Measurements from ENCODE around the gene COL27A1.
"Not testable (repeated sequence)": the region's sequence is repeated elsewhere in the genome, so short reads cannot be mapped to it uniquely, and the experiment has no call there.

Gene COL27A1

GRCh38 chr9:114327749-114328148 lies 172.4 kb downstream of the COL27A1 start:
- no peak overlapping the region for H3K4me3 ChIP-seq (ENCODE audit: low read depth, low read length)
- in situ Hi-C loops (cut with HindIII; ENCODE audit: low sequenced_read_pairs), result no loop called here
- no peak for TF ChIP-seq CTCF (IDR thresholded peaks at IDR 0.05; ENCODE audit: low read depth, low read length)
- no peak for DNase-seq (ENCODE audit: low read depth, low spot score)

DNA sequence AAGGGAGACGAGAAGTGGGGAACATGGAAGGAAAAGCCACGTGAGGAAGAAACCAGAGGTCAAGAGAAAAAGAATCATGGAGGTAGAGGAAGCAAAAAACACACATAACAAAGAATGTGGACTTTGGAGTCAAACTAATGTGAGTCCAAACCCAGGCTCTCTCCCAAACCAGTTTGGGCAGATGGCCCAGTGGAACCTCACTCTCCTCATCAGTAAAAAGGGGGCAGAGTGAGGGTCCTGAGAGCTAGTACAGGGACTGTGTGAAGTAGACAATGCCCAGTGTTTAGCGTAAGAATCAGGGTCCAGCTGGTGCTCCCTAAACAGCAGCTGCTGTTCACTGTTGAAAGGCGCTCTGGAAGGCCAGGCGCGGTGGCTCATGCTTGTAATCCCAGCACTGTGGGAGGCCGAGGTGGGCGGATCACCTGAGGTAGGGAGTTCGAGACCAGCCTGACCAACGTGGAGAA lies 173.1 kb downstream of the COL27A1 start:
- H3K4me3 ChIP-seq (ENCODE audit: low read depth, low read length); DNase-seq (ENCODE audit: low read depth, low spot score); in situ Hi-C loops (cut with HindIII; ENCODE audit: low sequenced_read_pairs): not testable (repeated sequence)

DNA sequence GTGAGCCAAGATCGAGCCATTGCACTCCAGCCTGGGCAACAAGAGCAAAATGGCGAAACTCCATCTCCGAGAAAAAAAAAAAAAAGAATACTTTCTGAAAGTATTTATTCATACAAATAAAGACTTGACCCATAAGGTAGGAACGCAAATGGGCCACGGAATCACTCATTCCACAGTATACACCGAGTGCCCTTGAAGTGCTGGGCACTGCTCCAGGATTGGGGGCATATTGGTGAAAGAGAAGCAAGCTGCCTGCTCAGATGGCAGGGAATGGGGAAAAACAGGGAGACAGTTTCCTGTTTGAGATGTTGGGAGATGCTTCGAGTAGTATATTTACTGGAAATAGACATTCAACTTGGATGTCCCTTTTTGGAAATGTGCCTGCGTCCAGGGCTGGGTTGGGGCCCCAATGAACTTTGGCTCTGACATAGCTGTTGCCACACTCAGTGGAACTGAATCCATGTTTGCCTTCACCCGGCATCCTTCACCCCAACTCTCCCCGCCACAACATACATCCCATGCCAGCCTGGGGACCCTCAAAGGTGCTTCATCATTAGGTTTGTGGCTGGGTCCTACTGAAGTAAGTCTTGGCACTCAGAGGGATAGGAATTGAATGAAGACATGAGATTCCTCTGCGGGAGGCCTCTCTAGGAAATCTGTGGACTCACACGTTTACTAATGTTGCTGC lies 173.7 kb downstream of the COL27A1 start:
- in situ Hi-C loops (cut with HindIII; ENCODE audit: low sequenced_read_pairs); H3K4me3 ChIP-seq (ENCODE audit: low read depth, low read length); DNase-seq (ENCODE audit: low read depth, low spot score): not testable (repeated sequence)

DNA sequence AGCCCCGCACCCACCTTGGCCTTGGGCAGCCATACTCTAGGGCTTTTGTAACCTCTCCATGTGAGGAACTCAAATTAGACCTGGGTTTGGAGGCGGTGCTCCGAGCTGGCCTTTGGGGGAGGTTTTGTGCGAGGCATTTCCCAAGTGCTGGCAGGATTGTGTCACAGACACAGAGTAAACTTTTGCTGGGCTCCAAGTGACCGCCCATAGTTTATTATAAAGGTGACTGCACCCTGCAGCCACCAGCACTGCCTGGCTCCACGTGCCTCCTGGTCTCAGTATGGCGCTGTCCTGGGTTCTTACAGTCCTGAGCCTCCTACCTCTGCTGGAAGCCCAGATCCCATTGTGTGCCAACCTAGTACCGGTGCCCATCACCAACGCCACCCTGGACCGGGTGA lies 174.3 kb downstream of the COL27A1 start, which contains the start of gene ORM2:
TSS of gene ORM2 (plus strand) at position 245 of the 398 bp plus-strand sequence. CDS start at position 281, 36 bp downstream.
- DNase-seq (ENCODE audit: low read depth, low spot score); in situ Hi-C loops (cut with HindIII; ENCODE audit: low sequenced_read_pairs): not testable (repeated sequence)

DNA sequence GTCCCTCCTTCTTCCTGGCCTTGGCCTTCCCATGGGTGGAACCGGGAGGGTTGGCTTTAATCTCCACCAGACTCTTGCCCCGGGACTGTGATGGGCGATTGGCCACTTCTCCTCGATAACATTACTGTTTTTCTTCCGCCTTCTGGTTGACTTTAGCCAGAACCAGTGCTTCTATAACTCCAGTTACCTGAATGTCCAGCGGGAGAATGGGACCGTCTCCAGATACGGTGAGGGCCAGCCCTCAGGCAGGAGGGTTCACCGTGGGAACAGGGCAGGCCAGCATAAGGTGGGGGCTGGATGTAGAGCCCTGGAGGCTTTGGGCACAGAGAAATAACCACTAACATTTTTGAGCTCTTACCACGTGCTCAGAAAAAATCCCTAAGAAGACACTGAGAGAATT lies 175.3 kb downstream of the COL27A1 start:
- no peak for DNase-seq (ENCODE audit: low read depth, low spot score)
- H3K4me3 ChIP-seq (ENCODE audit: low read depth, low read length), result no peak overlapping the region
- TF ChIP-seq CTCF (IDR thresholded peaks at IDR 0.05; ENCODE audit: low read depth, low read length), result no peak
- in situ Hi-C loops (cut with HindIII; ENCODE audit: low sequenced_read_pairs), result no loop called here

More for the DNA sequence above, 174.3 kb downstream of the COL27A1 start, which contains the start of gene ORM2:
- H3K4me3 ChIP-seq (ENCODE audit: low read depth, low read length), result not testable (repeated sequence)

DNA sequence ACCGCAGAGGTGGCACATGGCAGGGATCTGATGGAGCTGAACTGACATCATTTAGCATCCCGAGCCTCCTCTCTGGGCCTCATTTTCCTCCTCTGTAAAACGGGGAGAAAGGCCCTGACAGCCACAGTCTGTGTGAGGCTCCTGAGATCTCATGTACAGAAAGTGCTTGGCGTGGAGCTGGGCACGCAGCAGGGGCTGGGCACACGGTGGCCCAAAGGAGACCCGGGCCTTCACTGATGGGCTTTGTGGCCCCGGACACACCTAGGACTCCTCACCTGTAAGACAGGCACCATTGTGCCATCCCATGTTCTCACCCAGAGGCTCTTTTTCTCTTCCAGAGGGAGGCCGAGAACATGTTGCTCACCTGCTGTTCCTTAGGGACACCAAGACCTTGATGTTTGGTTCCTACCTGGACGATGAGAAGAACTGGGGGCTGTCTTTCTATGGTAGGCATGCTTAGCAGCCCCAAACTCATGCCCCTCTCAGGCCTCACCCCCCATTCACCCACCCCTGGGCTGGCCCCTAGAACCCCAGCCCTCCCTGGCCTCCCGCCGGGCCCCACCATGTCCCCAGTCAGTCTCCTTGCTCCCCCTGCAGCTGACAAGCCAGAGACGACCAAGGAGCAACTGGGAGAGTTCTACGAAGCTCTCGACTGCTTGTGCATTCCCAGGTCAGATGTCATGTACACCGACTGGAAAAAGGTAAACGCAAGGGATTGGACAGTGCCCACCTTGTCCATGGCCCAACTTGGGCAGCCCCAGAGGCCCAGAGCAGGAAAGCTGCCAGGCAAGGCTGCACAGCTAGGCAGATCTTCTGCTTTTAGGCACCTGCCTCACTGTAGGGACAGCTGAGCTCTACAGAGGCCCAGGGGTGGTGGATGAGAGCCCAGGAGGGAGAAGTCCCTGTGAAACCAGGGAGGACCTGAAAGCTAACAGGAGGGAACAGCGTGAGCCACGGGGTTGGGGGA lies 176.2 kb downstream of the COL27A1 start:
- DNase-seq (ENCODE audit: low read depth, low spot score); H3K4me3 ChIP-seq (ENCODE audit: low read depth, low read length); in situ Hi-C loops (cut with HindIII; ENCODE audit: low sequenced_read_pairs): not testable (repeated sequence)

DNA sequence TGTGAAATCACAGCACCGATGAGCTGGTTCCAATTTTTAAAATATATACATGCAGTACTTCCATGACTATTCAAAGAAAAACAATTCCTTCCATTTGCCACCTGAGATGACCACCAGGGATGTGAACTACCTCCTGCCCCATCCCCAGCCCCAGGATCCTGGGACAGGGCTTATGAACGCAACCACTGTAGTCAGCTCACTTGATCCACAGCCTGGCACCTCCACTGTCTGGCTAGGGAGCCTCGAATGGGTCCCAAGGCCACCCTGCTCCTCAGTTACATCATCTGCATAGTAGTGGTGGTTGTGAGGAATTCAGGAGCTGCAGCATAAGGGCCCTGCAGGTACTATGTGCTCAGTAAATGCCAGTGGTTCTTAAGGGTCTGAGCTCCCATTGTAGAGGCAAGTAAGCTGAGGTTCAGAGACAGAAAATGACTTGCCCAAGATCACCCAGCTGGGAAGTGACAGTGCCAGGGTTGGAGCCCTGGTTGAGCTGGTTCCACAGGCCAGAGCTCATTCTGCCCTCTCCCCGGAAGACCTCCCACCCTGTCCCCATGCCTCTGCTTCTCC lies 177.2 kb downstream of the COL27A1 start:
- DNase-seq (ENCODE audit: low read depth, low spot score); in situ Hi-C loops (cut with HindIII; ENCODE audit: low sequenced_read_pairs); H3K4me3 ChIP-seq (ENCODE audit: low read depth, low read length): not testable (repeated sequence)

DNA sequence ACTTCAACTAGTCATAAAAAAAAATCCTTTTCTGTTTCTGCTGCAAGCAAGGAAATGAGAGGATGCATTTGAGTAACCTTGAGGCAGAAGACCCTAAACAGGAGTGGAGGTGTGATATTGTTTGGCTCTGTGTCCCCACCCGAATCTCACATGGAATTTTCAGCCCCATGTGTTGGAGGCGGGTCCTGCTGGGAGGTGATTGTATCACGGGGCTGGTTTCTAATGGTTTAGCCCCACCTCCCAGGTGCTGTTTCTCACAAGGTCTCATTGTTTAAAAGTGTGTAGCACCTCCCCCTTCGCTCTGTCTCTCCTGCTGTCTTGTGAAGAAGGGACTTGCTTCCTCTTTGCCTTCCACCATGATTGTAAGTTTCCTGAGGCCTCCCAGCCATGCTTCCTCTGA lies 178.4 kb downstream of the COL27A1 start:
- in situ Hi-C loops (cut with HindIII; ENCODE audit: low sequenced_read_pairs); H3K4me3 ChIP-seq (ENCODE audit: low read depth, low read length); DNase-seq (ENCODE audit: low read depth, low spot score): not testable (repeated sequence)

DNA sequence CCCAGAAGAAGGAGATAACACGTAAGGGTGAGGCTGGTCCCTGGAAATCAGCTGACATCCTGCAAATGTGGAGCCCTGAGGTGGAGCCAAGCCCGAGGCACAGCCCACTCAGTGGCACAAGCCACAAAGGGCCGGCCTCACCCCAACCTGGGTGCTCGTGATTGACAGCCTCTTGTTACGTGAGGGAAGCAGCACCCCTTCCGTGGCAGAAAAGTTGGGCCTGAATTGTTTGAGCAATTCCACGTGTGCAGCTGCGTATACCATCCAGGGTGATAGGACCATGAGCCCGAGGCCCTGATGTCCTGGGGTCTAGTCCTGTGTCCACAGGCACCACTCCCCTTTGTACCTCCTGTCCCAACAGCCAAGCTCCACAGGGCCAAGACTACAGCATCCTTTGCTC lies 179.2 kb downstream of the COL27A1 start:
- in situ Hi-C loops (cut with HindIII; ENCODE audit: low sequenced_read_pairs), result no loop called here
- DNase-seq (ENCODE audit: low read depth, low spot score), result no peak
- TF ChIP-seq CTCF (IDR thresholded peaks at IDR 0.05; ENCODE audit: low read depth, low read length), result no peak
- H3K4me3 ChIP-seq (ENCODE audit: low read depth, low read length), result no peak overlapping the region

Data from astrocyte of the spinal cord (primary cell).